ENCODE measurements around the gene PRPS2. TPM values are rescaled to one million over a fixed set of nuclear protein-coding genes. Genes with fewer than 3 reads are reported as not detected.

PRPS2 gene
- total RNA-seq, 1 donor from 2014 or later, result 17.6 TPM

GRCh38 chrX:12814420-12814819 lies 23.2 kb downstream of the PRPS2 start:
- DNase-seq (ENCODE audit: low spot score), result no peak

GRCh38 chrX:12817528-12817927 lies 26.3 kb downstream of the PRPS2 start:
- DNase-seq (ENCODE audit: low spot score), result no peak

- DNase-seq (ENCODE audit: low spot score), result no peak
Measured at GRCh38 chrX:12819222-12819621, 28.0 kb downstream of the PRPS2 start.

- DNase-seq (ENCODE audit: low spot score), result no peak
Measured at GRCh38 chrX:12820737-12821136, 29.5 kb downstream of the PRPS2 start.

- DNase-seq (ENCODE audit: low spot score), result no peak
Measured at GRCh38 chrX:12824944-12825343, 33.7 kb downstream of the PRPS2 start.

GRCh38 chrX:12825801-12826200 lies 34.6 kb downstream of the PRPS2 start:
- DNase-seq (ENCODE audit: low spot score), result no peak

- no peak for DNase-seq (ENCODE audit: low spot score)
Measured at GRCh38 chrX:12843061-12843667, 52.0 kb downstream of the PRPS2 start.

- no peak for DNase-seq (ENCODE audit: low spot score)
Measured at GRCh38 chrX:12843668-12844279, 52.6 kb downstream of the PRPS2 start.

- no peak for DNase-seq (ENCODE audit: low spot score)
Measured at GRCh38 chrX:12844319-12844718, 53.1 kb downstream of the PRPS2 start.

- no peak for DNase-seq (ENCODE audit: low spot score)
Measured at GRCh38 chrX:12865359-12865758, 74.1 kb downstream of the PRPS2 start.

GRCh38 chrX:12866451-12867377 lies 75.5 kb downstream of the PRPS2 start, which contains the start of gene TLR7:
Gene TLR7, plus strand, starts transcription at chrX:12867072. Its CDS starts 507 bp downstream, at chrX:12867579.
- DNase-seq (ENCODE audit: low spot score), result no peak

GRCh38 chrX:12867685-12868084 lies 76.5 kb downstream of the PRPS2 start:
- DNase-seq (ENCODE audit: low spot score), result no peak

- no peak for DNase-seq (ENCODE audit: low spot score)
Measured at GRCh38 chrX:12868747-12869146, 77.5 kb downstream of the PRPS2 start.

- no peak for DNase-seq (ENCODE audit: low spot score)
Measured at GRCh38 chrX:12871257-12871656, 80.0 kb downstream of the PRPS2 start.

- no peak for DNase-seq (ENCODE audit: low spot score)
Measured at GRCh38 chrX:12872741-12873140, 81.5 kb downstream of the PRPS2 start.

Other genes starting within 250 kb of the PRPS2 start
- 2.0 TPM for gene TLR7, start 75.7 kb downstream of the PRPS2 start, total RNA-seq
- 6.6 TPM for gene TLR8, start 115.2 kb downstream of the PRPS2 start, total RNA-seq
- 3,940 TPM for gene TMSB4X, start 183.7 kb downstream of the PRPS2 start, total RNA-seq